GM12878 (cell line): ENCODE results near the gene FOSB. TPM values are rescaled to one million over a fixed set of nuclear protein-coding genes. Genes with fewer than 3 reads are reported as not detected.
"Not testable (repeated sequence)": the region's sequence is repeated elsewhere in the genome, so short reads cannot be mapped to it uniquely, and the experiment has no call there.

ENCODE experiments used
- ATAC-seq: fragments of 200-7000 bp; cut with Tn5 transposase; 3 replicates; pipeline ENCODE4 v1.9.1; 2020; ENCODE audit warnings: mild to moderate bottlenecking, moderate library complexity
- BruUV-seq: library from RNA; stranded (reverse); fragments of 400-500 nt; replicated peaks from 2 replicates; lab custom pipeline; 2021; lab: Mats Ljungman, UMichigan
- CTCF ChIA-PET: fragments of 300-600 bp; sonication (Branson Sonifier 250); formaldehyde crosslinking; extraction: SDS; loops from one replicate; lab custom pipeline; 2021; ENCODE audit warnings: inconsistent platforms; lab: Yijun Ruan, JAX
- POLR2A ChIA-PET: fragments of 350-600 bp; formaldehyde crosslinking; extraction: SDS; loops from one replicate; lab custom pipeline; 2021; ENCODE audit warnings: inconsistent platforms; lab: Charles Lee
- RAD21 ChIA-PET: fragments of 300-600 bp; sonication (Branson Sonifier 250); formaldehyde crosslinking; loops from one replicate; lab custom pipeline; 2023; ENCODE audit warnings: antibody characterized with exemption; ENCODE audit not compliant: unreplicated experiment; lab: Charles Lee
- SMC1A ChIA-PET: fragments of 300-600 bp; sonication (Branson Sonifier 250); formaldehyde crosslinking; loops from one replicate; lab custom pipeline; 2023; ENCODE audit not compliant: unreplicated experiment, uncharacterized antibody; lab: Charles Lee
- DNase-seq: peaks from one replicate; pipeline ENCODE4 v3.0.0-alpha.2; 2011; ENCODE audit warnings: low read depth, low spot score
- FAIRE-seq: peaks from 3 replicates; lab custom pipeline; 2011; peaks lifted over from hg19 to GRCh38; lab: Jason Lieb, UNC
- H2AFZ ChIP-seq: 2 replicates; pipeline ENCODE4 v1.6.0; 2011; ENCODE audit warnings: low read depth, low read length, control low read depth; ENCODE audit not compliant: control insufficient read depth
- H3K27ac ChIP-seq: 2 replicates; pipeline ENCODE4 v1.5.1; 2011; ENCODE audit warnings: control low read depth; ENCODE audit not compliant: control insufficient read depth, insufficient read depth
- H3K27me3 ChIP-seq, 2 experiments: replicated peaks in 1 of 2; 2 replicates each; pipeline versions ENCODE4 v1.6.0 to v1.6.1; 2011; ENCODE audit warnings: low read length in 1 of 2; ENCODE audit not compliant: control insufficient read depth in 2 of 2, insufficient read depth in 2 of 2
- H3K36me3 ChIP-seq, 2 experiments: 2 replicates each; pipeline ENCODE4 v1.5.1; 2011; ENCODE audit warnings: low read length in 1 of 2; ENCODE audit not compliant: control insufficient read depth in 2 of 2, insufficient read depth in 2 of 2
- H3K4me1 ChIP-seq: 2 replicates; pipeline ENCODE4 v1.6.1; 2011; ENCODE audit warnings: mild to moderate bottlenecking, low read length, moderate library complexity, mixed read lengths; ENCODE audit not compliant: control insufficient read depth, insufficient read depth
- H3K4me2 ChIP-seq: 2 replicates; pipeline ENCODE4 v1.6.0; 2011; ENCODE audit warnings: control low read depth; ENCODE audit not compliant: control insufficient read depth, insufficient read depth
- H3K4me3 ChIP-seq: fragments of 200-600 bp; sonication (generic); 2 replicates; pipeline ENCODE4 v1.5.1; 2016
- H3K79me2 ChIP-seq: 2 replicates; pipeline ENCODE4 v1.6.0; 2011; ENCODE audit warnings: low read length; ENCODE audit not compliant: control insufficient read depth, insufficient read depth
- H3K9ac ChIP-seq: 2 replicates; pipeline ENCODE4 v1.8.0; 2011; ENCODE audit warnings: low read length, control low read depth, mixed read lengths; ENCODE audit not compliant: control insufficient read depth, insufficient read depth
- H3K9me3 ChIP-seq: replicated peaks from 3 replicates; pipeline ENCODE4 v1.5.1; 2011; ENCODE audit warnings: mild to moderate bottlenecking, low read length; ENCODE audit not compliant: control insufficient read depth, insufficient read depth
- H4K20me1 ChIP-seq: 2 replicates; pipeline ENCODE4 v1.6.0; 2011; ENCODE audit not compliant: control insufficient read depth, insufficient read depth
- KDM1A ChIP-seq: fragments of 200-600 bp; sonication (generic); IDR thresholded peaks from 2 replicates; pipeline ENCODE4 v1.6.1; 2016; ENCODE audit warnings: borderline replicate concordance
- RAD51 ChIP-seq: fragments of 450-650 bp; IDR thresholded peaks from 2 replicates; pipeline ENCODE4 v1.6.1; 2016; ENCODE audit warnings: moderate library complexity, mild to moderate bottlenecking, inconsistent platforms
- SMARCA5 ChIP-seq: fragments of 450-650 bp; IDR thresholded peaks from 2 replicates; pipeline ENCODE4 v1.6.1; 2017; ENCODE audit warnings: mild to moderate bottlenecking
- WGBS: methylation state at CpG from one replicate; pipeline ENCODE4 v1.1.6; 2016; ENCODE audit warnings: low lambda C conversion rate; ENCODE audit not compliant: insufficient replicate concordance, insufficient coverage; ENCODE audit errors: missing lambda C conversion rate; 5-methylcytosine and 5-hydroxymethylcytosine counted together
- in situ Hi-C: fragments of 300-500 bp; cut with MboI; formaldehyde crosslinking; loops from 9 replicates; pipeline ENCODE4 v1.14.3; 2018; ENCODE audit warnings: mixed read lengths
- intact Hi-C: fragments of 100-400 bp; cut with micrococcal nuclease; formaldehyde crosslinking; loops from one replicate; pipeline ENCODE4 v1.14.2; 2022; ENCODE audit not compliant: unreplicated experiment
- polyA plus RNA-seq, 11 experiments: library from polyadenylated mRNA; depleted of rRNA in 4 of 11; unstranded in 6 of 11; stranded (reverse) in 5 of 11; fragments of >200 nt; fragmentation: Nextera tagmentation in 4 of 11; fragmentation: Illumina TruSeq in 1 of 11; extraction: Ambion mirVana in 4 of 11; extraction: Trizol in 1 of 11; gene quantifications; 1 replicate in 1 of 11; 2 replicates in 10 of 11; pipeline versions ENCODE4 v1.2.1 to v1.2.3, GENCODE V29; 2011 to 2016; ENCODE audit warnings: inconsistent platforms in 2 of 11, missing spikeins in 2 of 11, low read depth in 1 of 11
- total RNA-seq, 4 experiments: library from RNA; depleted of rRNA in 3 of 4; stranded (reverse); fragments of >200 nt in 3 of 4; fragmentation: Illumina TruSeq in 1 of 4; extraction: Trizol in 1 of 4; gene quantifications; 2 replicates each; pipeline versions ENCODE4 v1.2.1 to v1.2.3, GENCODE V29; 2013 to 2021

Gene FOSB
- total and polyA plus RNA-seq, 10 of the 15 experiments (the other 5 are each of a cell fraction or from before 2014, with no cell fraction given), result 0.06 to 0.56 (median 0.26) TPM

DNA sequence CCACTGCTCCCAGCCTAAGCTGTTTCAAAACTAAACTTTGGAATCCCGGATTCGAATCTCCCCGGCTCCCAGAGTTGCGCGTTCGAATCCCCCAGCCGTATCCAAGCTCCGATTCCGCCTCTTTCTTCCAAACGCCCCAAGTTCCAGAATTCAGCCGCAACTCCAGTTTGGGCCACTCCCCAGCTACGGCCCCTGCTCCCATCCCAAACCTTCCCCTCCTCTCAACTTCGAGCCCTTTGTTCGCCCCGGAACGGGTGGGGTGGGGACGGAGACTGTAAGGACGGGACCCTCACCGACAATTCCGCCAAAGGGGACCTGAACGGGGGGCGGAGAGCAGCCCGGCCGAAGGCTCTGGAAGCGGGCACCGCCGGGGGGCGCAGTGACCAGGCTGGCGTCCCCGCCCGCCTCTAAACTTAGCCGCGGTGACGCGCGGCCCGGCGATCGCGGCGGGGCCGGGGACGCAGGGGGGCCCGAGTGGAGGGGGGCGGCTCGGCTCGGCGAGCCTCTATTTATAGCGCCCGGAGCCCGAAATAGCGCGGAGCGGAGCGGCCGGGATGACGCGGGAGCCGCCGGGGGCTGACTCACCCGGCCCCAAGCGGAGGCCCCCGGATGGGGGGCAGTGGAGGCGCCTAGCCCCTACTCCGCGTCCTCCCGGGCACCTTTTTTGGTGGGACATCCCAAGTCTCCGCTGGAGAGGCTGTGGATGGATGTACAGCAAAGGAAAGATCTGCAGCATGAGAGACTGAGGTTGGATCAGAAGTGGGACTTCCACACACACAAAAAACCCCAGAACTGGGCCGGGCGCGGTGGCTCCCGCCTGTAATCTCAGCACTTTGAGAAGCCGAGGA lies 39.2 kb upstream of the FOSB start (continued):
- TF ChIP-seq RAD51 (no peak), KDM1A (peak; percentile 91; the same call in 1 of the 2 replicates), SMARCA5 (peak; percentile 93)

DNA sequence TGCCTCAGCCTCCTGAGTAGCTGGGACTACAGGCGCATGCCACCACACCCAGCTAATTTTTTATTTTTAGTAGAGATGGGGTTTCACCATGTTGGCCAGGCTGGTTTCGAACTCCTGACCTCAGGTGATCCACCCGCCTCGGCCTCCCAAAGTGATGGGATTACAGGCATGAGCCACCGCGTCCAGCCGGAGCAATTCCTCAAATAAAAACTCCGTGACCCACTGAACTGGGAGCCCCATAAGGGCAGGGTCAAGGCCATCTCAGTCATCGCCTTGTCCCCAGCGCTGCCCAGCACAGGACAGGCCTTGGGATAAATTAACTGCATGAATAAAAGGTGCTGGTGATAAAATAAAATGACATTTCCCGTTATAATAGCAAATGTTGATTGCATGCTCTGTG lies 37.9 kb upstream of the FOSB start:
- ChIA-PET RAD21 (interaction anchor here (0.9 to 3.2 kb wide), 2 partner anchors 49 to 216 kb away, joined by 3 to 18 read pairs; no protein-coding TSS in a partner anchor), SMC1A (interaction anchor here (3.6 kb wide), 1 partner anchor 49 kb away, joined by 19 read pairs; no protein-coding TSS in a partner anchor), POLR2A (interaction anchor here (1.2 to 2.3 kb wide), 2 partner anchors 10 to 49 kb away, joined by 6 to 7 read pairs; no protein-coding TSS in a partner anchor), CTCF (interaction anchor here (5.5 to 7.0 kb wide), 2 partner anchors 10 to 49 kb away, joined by 54 to 103 read pairs; no protein-coding TSS in a partner anchor)
- ATAC-seq, FAIRE-seq, intact Hi-C loops, H3K9me3 ChIP-seq, H3K79me2 ChIP-seq, H3K4me3 ChIP-seq, in situ Hi-C loops, H2AFZ ChIP-seq, DNase-seq, H4K20me1 ChIP-seq, H3K4me1 ChIP-seq, BruUV-seq, H3K9ac ChIP-seq, H3K27ac ChIP-seq, H3K36me3 ChIP-seq, H3K27me3 ChIP-seq, H3K4me2 ChIP-seq: not testable (repeated sequence)
- WGBS, result 73% methylated on average over 11 of the region's 11 CpGs
